Measurements from ENCODE around the gene HSD17B11.
"Not testable (repeated sequence)": the region's sequence is repeated elsewhere in the genome, so short reads cannot be mapped to it uniquely, and the experiment has no call there.

HSD17B11 gene

GRCh38 chr4:87422104-87423052 lies 31.4 kb upstream of the HSD17B11 start, which contains the start of gene NUDT9:
Gene NUDT9 (plus strand): TSS chr4:87422573. CDS start chr4:87422906, 333 bp downstream.
- H3K9ac ChIP-seq (ENCODE audit: low read length): peak within 1 kb of the TSS; percentile 72
- H3K4me2 ChIP-seq (ENCODE audit: low read length): peak within 1 kb of the TSS; percentile 85
- peak within 1 kb of the TSS; percentile 68 for H3K27ac ChIP-seq (ENCODE audit: low read depth, low read length, poor library complexity, severe bottlenecking)
- no peaks in the 10 kb centered on the region for H3K9me2 ChIP-seq (ENCODE audit: low read depth, low read length)
- H3K4me1 ChIP-seq (ENCODE audit: insufficient read depth, low read length, severe bottlenecking): peaks cover 39% of the 10 kb centered on the region
- TF ChIP-seq CTCF (IDR thresholded peaks at IDR 0.05; ENCODE audit: low read length) (no peak), EZH2 (IDR thresholded peaks at IDR 0.05; ENCODE audit: borderline replicate concordance, low read length) (no peak)
- H3K4me3 ChIP-seq (ENCODE audit: low read depth, low read length, poor library complexity, severe bottlenecking): peak within 1 kb of the TSS; percentile 70
- H2AFZ ChIP-seq (ENCODE audit: low read length): peak within 1 kb of the TSS; percentile 45; the same call in 1 of the 2 replicates
- H3K79me2 ChIP-seq (ENCODE audit: insufficient read depth, low read length): peaks cover 39% of the 10 kb centered on the region
- no peaks in the 10 kb centered on the region for H3K36me3 ChIP-seq (ENCODE audit: insufficient read depth, low read length)
- no peaks in the 10 kb centered on the region for H3K9me3 ChIP-seq (ENCODE audit: low read length)
- H4K20me1 ChIP-seq (ENCODE audit: insufficient read depth, low read length): no peaks in the 10 kb centered on the region
- no peaks in the 10 kb centered on the region for H3K27me3 ChIP-seq (ENCODE audit: insufficient read depth, low read length)
- H3F3A ChIP-seq (ENCODE audit: insufficient read depth, low read length): no peaks in the 10 kb centered on the region

- no peak overlapping the region for H3K4me3 ChIP-seq (ENCODE audit: low read depth, low read length, poor library complexity, severe bottlenecking)
- H3K36me3 ChIP-seq (ENCODE audit: insufficient read depth, low read length): no peaks in the 10 kb centered on the region
- no peak overlapping the region for H3K4me2 ChIP-seq (ENCODE audit: low read length)
- H3K27ac ChIP-seq (ENCODE audit: low read depth, low read length, poor library complexity, severe bottlenecking): no peak overlapping the region
- H3K9me3 ChIP-seq (ENCODE audit: low read length): no peaks in the 10 kb centered on the region
- H4K20me1 ChIP-seq (ENCODE audit: insufficient read depth, low read length): no peaks in the 10 kb centered on the region
- no peaks in the 10 kb centered on the region for H3K27me3 ChIP-seq (ENCODE audit: insufficient read depth, low read length)
- no peak overlapping the region for H3K9ac ChIP-seq (ENCODE audit: low read length)
- peaks cover 27% of the 10 kb centered on the region for H3K4me1 ChIP-seq (ENCODE audit: insufficient read depth, low read length, severe bottlenecking)
- no peak overlapping the region for H2AFZ ChIP-seq (ENCODE audit: low read length)
- H3F3A ChIP-seq (ENCODE audit: insufficient read depth, low read length): no peaks in the 10 kb centered on the region
- TF ChIP-seq EZH2 (IDR thresholded peaks at IDR 0.05; ENCODE audit: borderline replicate concordance, low read length): no peak
- no peak for TF ChIP-seq CTCF (IDR thresholded peaks at IDR 0.05; ENCODE audit: low read length)
- H3K79me2 ChIP-seq (ENCODE audit: insufficient read depth, low read length): peaks cover 24% of the 10 kb centered on the region
- no peaks in the 10 kb centered on the region for H3K9me2 ChIP-seq (ENCODE audit: low read depth, low read length)
Measured at GRCh38 chr4:87420276-87420830, 29.4 kb upstream of the HSD17B11 start.

- Histone ChIP-seq H3K9me3 (ENCODE audit: low read length) (no peaks in the 10 kb centered on the region), H3K9ac (ENCODE audit: low read length) (no peak overlapping the region), H3K36me3 (ENCODE audit: insufficient read depth, low read length) (no peaks in the 10 kb centered on the region), H4K20me1 (ENCODE audit: insufficient read depth, low read length) (no peaks in the 10 kb centered on the region), H3K9me2 (ENCODE audit: low read depth, low read length) (no peaks in the 10 kb centered on the region), H3K4me1 (ENCODE audit: insufficient read depth, low read length, severe bottlenecking) (peaks cover 21% of the 10 kb centered on the region), H2AFZ (ENCODE audit: low read length) (no peak overlapping the region), H3K4me2 (ENCODE audit: low read length) (no peak overlapping the region), H3K4me3 (ENCODE audit: low read depth, low read length, poor library complexity, severe bottlenecking) (no peak overlapping the region), H3K27ac (ENCODE audit: low read depth, low read length, poor library complexity, severe bottlenecking) (no peak overlapping the region), H3K27me3 (ENCODE audit: insufficient read depth, low read length) (no peaks in the 10 kb centered on the region), H3F3A (ENCODE audit: insufficient read depth, low read length) (no peaks in the 10 kb centered on the region), H3K79me2 (ENCODE audit: insufficient read depth, low read length) (peaks cover 18% of the 10 kb centered on the region)
- TF ChIP-seq CTCF (IDR thresholded peaks at IDR 0.05; ENCODE audit: low read length) (no peak), EZH2 (IDR thresholded peaks at IDR 0.05; ENCODE audit: borderline replicate concordance, low read length) (no peak)
Measured at GRCh38 chr4:87419578-87420249, 28.7 kb upstream of the HSD17B11 start.

GRCh38 chr4:87418410-87418809 lies 27.4 kb upstream of the HSD17B11 start:
- H3K9ac ChIP-seq (ENCODE audit: low read length); H3K9me2 ChIP-seq (ENCODE audit: low read depth, low read length); H3K9me3 ChIP-seq (ENCODE audit: low read length); H3K4me2 ChIP-seq (ENCODE audit: low read length); H3K27me3 ChIP-seq (ENCODE audit: insufficient read depth, low read length); H3K79me2 ChIP-seq (ENCODE audit: insufficient read depth, low read length); H4K20me1 ChIP-seq (ENCODE audit: insufficient read depth, low read length); H2AFZ ChIP-seq (ENCODE audit: low read length); H3K4me3 ChIP-seq (ENCODE audit: low read depth, low read length, poor library complexity, severe bottlenecking); H3F3A ChIP-seq (ENCODE audit: insufficient read depth, low read length); H3K4me1 ChIP-seq (ENCODE audit: insufficient read depth, low read length, severe bottlenecking); H3K27ac ChIP-seq (ENCODE audit: low read depth, low read length, poor library complexity, severe bottlenecking); H3K36me3 ChIP-seq (ENCODE audit: insufficient read depth, low read length): not testable (repeated sequence)
